HepG2 (cell line): ENCODE results near the gene IKZF5. TPM values are rescaled to one million over a fixed set of nuclear protein-coding genes. Genes with fewer than 3 reads are reported as not detected.
A peak's percentile ranks its signal among the peaks of the same experiment; 100 is the strongest.

Experiments
- ARID5B ChIP-seq: IDR thresholded peaks from 2 replicates; pipeline ENCODE4 v1.4.0; 2020; ENCODE audit warnings: mild to moderate bottlenecking, missing genetic modification reagents
- FOXO1 ChIP-seq: sonication (generic); formaldehyde crosslinking; IDR thresholded peaks from 2 replicates; pipeline ENCODE4 v1.4.0; 2020; ENCODE audit warnings: missing genetic modification reagents
- HNF1A ChIP-seq, 2 experiments: sonication (generic) in 1 of 2; formaldehyde crosslinking in 1 of 2; IDR thresholded peaks; 2 replicates each; pipeline versions ENCODE4 v1.4.0 to v1.6.1; 2016 to 2020; ENCODE audit warnings: borderline replicate concordance in 1 of 2, low read depth in 1 of 2, mild to moderate bottlenecking in 1 of 2, missing genetic modification reagents in 1 of 2
- HNF1B ChIP-seq: sonication (generic); formaldehyde crosslinking; IDR thresholded peaks from 2 replicates; pipeline ENCODE4 v1.5.1; 2020; ENCODE audit warnings: mild to moderate bottlenecking, moderate library complexity, missing genetic modification reagents
- MNT ChIP-seq: fragments of 450-650 bp; IDR thresholded peaks from 2 replicates; pipeline ENCODE4 v1.6.1; 2016
- PAF1 ChIP-seq: IDR thresholded peaks from 2 replicates; pipeline ENCODE4 v1.6.1; 2016; ENCODE audit warnings: missing genetic modification reagents, missing compliant biosample characterization
- SOX13 ChIP-seq, 3 experiments: fragments of 450-650 bp in 1 of 3; sonication (generic) in 1 of 3; formaldehyde crosslinking in 1 of 3; IDR thresholded peaks in 2 of 3; conservative IDR thresholded peaks in 1 of 3; 2 replicates each; pipeline versions ENCODE4 v1.5.0 to v1.6.1; 2016 to 2020; ENCODE audit warnings: antibody characterized with exemption in 1 of 3, mild to moderate bottlenecking in 1 of 3, missing compliant biosample characterization in 1 of 3, missing genetic modification reagents in 1 of 3, moderate library complexity in 1 of 3
- ZBTB34 ChIP-seq: sonication (generic); formaldehyde crosslinking; IDR thresholded peaks from 2 replicates; pipeline ENCODE4 v1.8.0; 2022; ENCODE audit warnings: mild to moderate bottlenecking, missing genetic modification reagents
- ZBTB37 ChIP-seq: sonication (generic); formaldehyde crosslinking; IDR thresholded peaks from 2 replicates; pipeline ENCODE4 v1.4.0; 2020; ENCODE audit warnings: mild to moderate bottlenecking, missing genetic modification reagents
- ZNF296 ChIP-seq: sonication (generic); formaldehyde crosslinking; conservative IDR thresholded peaks from 2 replicates; pipeline ENCODE4 v1.5.0; 2020; ENCODE audit warnings: mild to moderate bottlenecking, missing genetic modification reagents
- polyA plus RNA-seq, 8 experiments: library from polyadenylated mRNA; depleted of rRNA in 3 of 8; stranded (reverse) in 7 of 8; unstranded in 1 of 8; fragments of >200 nt; fragmentation: Illumina TruSeq in 4 of 8; extraction: Trizol in 4 of 8; gene quantifications; 2 replicates each; pipeline versions ENCODE4 v1.2.1 to v1.2.3, GENCODE V29; 2011 to 2016; ENCODE audit warnings: low read depth in 4 of 8, missing spikeins in 1 of 8, mixed read lengths in 1 of 8; ENCODE audit not compliant: insufficient read depth in 1 of 8
- total RNA-seq, 5 experiments: library from RNA; depleted of rRNA; stranded (reverse); fragments of >200 nt; fragmentation: Illumina TruSeq; extraction: Trizol; gene quantifications; 2 replicates each; pipeline ENCODE4 v1.2.3, GENCODE V29; 2016; ENCODE audit warnings: low read depth in 1 of 5

The IKZF5 gene
- total and polyA plus RNA-seq, 2 of the 13 experiments (the other 11 are each of a cell fraction or from before 2014, with no cell fraction given): 3.7 to 12.0 TPM

GRCh38 chr10:123038782-123039631, 30.4 kb upstream of the IKZF5 start (continued):
- TF ChIP-seq ZBTB37: peak; percentile 64; the same call in 1 of the 2 replicates
- peak; percentile 70 for TF ChIP-seq MNT
- 0 out of 2 replicates have a peak, but pooled peaks have one; percentile 32 for TF ChIP-seq PAF1 (CRISPR knock-in tag)
- TF ChIP-seq ZNF296 (CRISPR knock-in tag): no peak
- no peak for TF ChIP-seq ZBTB34
- 0 out of 2 replicates have a peak, but pooled peaks have one; percentile 32 for TF ChIP-seq ARID5B (CRISPR knock-in tag)
- TF ChIP-seq HNF1B: peak; percentile 20; the same call in 1 of the 2 replicates
- 0 out of 2 replicates have a peak, but pooled peaks have one; percentile 14 for TF ChIP-seq FOXO1 (CRISPR knock-in tag)
- TF ChIP-seq SOX13 (IDR thresholded peaks at IDR 0.05): no peak
- TF ChIP-seq SOX13 (CRISPR knock-in tag; conservative IDR thresholded peaks at IDR 0.05 in 1 of 2, IDR thresholded peaks at IDR 0.05 in 1 of 2): 0 out of 4 replicates have a peak, but pooled peaks of 1 of the 2 experiments have one; percentile 5
- peak; percentile 19; the same call in 1 of the 2 replicates for TF ChIP-seq HNF1A (IDR thresholded peaks at IDR 0.05; ENCODE audit: low read depth)
- no peak for TF ChIP-seq HNF1A (CRISPR knock-in tag; IDR thresholded peaks at IDR 0.05; ENCODE audit: borderline replicate concordance)
